ENCODE results near the gene ZNF766.
"Not testable (repeated sequence)": the region's sequence is repeated elsewhere in the genome, so short reads cannot be mapped to it uniquely, and the experiment has no call there.

Gene ZNF766

GRCh38 chr19:52269338-52270261, at the start of gene ZNF766:
Gene ZNF766 (plus strand): TSS chr19:52269587. CDS start chr19:52269614, 27 bp downstream.
- DNase-seq: peak; percentile 91 to 94

GRCh38 chr19:52219611-52220010, 49.8 kb upstream of the ZNF766 start:
- no peak for DNase-seq

- no peak for DNase-seq
Observed at GRCh38 chr19:52221031-52221430, 48.4 kb upstream of the ZNF766 start.

DNA sequence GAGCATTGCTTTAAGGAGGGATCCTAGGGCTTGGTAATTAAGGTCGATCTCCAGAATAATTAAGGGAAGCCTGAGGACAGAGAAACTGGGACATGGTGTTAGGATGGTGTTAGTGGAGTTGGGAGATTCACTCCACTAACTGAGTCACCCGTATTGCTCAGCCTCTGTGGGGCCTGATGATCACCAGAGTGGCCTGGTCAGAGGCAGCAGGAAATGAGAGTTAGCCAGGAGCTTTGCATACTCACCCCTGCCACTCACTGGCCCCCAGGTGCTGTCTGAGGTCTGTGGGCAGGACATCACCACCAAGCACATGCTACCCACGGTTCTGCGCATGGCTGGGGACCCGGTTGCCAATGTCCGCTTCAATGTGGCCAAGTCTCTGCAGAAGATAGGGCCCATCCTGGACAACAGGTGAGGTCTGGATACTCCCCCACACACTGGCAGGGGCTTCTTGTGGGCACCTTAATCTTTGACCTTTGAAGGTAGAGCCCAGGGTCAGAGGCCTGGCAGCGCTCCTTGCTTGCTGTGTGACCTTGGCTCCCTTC, 47.5 kb upstream of the ZNF766 start:
- no peak for DNase-seq

DNA sequence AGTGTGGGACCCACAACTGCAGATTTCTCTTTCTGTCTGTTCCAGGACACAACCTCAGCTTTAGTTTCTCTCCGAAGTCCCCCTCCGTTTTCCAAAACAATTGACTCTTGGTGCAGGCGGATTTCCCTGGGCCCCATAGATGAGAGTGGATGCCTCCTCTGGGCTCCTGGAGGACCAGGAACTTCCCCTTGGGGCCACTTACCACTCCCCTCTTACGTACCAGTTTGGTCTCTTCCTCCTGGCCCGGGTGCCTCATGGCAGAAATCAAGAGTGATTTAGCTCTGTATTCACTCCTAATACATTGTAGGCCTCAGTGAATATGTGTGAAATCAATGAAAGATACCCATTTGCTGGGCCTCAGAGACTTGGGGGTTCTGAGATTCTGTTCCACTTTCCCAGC, 45.2 kb upstream of the ZNF766 start:
- DNase-seq: no peak

DNA sequence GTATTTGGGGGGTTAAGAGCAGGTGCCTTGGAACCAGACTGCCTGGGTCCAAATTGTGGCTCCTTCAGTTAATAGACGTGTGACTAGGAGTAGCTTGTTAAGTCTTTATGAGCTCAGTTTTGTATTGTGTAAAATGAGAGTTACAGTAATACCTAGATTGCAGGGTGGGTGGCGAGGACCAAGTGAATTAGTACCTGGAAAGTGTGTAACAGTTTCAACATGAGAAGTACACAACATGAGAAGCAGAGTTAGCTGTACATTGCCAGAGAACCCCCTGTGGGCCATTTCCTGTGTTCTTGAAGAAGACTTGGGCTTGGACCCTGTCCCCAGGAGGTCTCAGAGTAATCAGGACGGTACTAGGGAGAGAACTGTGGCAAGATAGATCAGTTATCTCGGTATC, 42.7 kb upstream of the ZNF766 start:
- no peak for DNase-seq

DNA sequence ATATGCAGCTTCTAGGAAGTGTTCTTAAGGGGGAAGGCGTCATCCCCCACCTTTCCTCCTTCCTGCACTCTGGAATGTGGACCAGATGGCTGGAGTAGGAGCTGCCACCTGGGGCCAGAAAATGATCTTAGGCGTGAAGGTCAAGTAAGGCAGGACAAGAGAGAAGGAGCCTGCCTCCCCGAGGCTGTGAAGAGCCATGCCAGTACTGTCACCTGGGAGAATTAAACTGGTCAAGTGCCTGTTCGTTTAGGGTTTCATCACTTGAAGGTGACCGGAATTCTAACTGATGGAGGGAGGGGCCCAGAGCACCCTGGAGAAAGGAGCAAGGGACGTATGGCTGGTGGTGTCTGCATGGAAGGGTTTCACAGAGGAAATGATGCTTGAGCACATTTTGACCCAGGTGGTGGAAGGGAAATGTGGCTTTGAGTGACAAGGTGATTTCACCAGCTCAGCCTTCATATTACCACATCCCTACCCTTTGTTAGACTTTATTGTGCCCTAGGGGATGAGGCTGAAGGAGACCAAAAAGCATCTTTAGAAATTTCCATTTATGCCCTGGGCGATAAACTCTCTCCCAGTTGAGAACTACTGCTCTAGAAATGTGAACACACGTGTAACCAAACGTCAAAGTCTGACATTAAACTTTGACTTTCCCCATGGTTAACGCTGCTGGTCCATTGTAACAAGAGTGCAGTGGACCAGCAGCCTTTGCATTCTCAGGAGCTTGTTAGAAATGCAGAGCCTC, 42.0 kb upstream of the ZNF766 start:
- no peak for DNase-seq

DNA sequence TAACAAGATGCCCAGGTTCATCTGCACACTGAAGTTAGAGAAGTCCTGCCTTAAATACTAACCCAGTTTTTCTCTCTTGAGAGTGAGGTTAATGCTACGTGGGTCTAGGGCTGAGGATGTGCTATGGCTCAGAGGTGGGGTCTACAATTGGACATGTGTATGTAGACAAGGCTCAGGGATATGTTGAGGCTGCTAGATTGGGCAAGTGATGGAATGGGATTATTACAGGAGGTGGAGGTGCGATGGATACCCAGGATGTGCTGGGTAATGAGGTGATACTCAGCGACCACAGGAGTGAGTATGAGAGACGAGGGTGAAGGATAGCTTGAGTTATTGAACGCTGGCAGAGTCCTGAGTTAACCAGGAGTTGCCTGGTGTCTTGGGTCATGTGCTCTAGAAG, 41.4 kb upstream of the ZNF766 start:
- DNase-seq: no peak

DNA sequence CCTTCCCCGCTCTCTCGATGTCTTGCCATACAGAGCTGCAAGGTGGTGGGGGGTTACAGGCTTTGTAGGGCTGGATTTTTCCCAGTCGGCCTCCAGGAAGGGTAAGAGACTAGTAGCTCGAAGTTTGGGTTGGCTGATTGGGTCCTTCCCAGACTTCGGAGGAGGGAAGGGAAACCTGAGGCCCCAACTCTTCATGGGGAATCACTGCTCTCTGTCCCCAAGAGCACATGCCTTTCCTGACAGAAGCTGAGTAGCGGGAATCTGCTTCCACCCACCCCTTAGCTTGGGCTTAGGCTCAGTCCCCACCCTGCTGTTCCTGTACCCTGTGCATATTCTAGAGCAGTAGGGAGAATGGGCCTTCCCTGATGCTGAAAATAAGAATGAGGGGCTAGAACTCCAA, 39.9 kb upstream of the ZNF766 start:
- DNase-seq: no peak

DNA sequence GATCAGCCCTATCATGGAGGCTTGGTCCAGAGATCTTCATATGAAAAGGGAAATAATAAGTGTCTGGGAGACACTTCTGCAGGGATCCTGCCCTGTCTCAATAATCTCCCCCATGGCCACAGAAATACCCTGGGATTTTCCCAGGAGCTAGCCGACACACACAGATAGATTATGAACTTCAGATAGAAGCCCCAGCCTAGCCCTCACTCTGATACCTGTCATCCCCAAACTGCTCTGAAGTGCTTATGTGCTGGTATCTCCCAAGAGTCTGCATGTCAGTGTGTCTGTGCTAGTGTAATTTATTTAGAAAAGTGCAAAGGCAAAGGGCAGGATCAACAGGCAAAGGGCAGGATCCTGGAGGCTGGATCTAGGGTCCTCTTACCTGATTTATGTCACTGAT, 38.7 kb upstream of the ZNF766 start:
- DNase-seq: no peak

DNA sequence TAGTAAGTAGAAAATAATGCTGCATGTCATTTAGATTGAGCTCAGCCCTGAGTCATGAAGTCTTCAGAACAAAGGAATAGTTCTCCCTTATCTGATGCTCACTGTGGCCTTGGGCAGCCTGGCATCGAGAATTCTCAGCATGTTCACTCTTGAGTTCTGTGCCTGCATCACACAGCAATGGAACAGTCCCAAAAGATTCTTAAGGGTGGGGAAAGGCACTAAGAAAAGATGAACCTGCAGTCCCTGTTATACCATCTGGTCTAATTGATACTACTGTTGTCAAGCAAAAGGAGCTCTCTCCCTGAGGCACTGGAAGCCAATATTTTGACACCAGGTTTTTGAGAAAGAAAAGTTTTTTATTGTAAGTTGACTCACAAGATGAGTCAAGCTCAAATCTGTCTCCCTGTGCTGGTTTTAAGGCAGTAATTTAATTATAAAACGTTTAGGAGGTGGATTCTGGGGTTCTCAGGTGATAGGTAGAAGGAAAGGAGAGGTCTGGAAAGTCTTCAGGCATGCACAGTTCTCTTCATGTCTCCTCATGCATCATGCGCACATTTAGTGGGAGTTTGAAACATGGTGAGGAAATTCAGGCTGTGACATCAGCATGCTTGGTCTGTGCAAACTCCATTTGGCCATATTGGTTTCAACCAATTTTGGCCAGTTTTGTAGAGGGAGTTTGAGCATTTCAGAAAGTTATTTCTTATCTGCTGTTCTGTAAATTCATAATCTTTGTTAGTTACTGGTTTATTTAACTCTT, 38.1 kb upstream of the ZNF766 start:
- DNase-seq: no peak

- no peak for DNase-seq
Observed at GRCh38 chr19:52234406-52234805, 35.0 kb upstream of the ZNF766 start.

- DNase-seq: no peak
Observed at GRCh38 chr19:52237197-52237596, 32.2 kb upstream of the ZNF766 start.

GRCh38 chr19:52237771-52238400, 31.5 kb upstream of the ZNF766 start:
- peak; percentile 20 to 24 for DNase-seq

DNA sequence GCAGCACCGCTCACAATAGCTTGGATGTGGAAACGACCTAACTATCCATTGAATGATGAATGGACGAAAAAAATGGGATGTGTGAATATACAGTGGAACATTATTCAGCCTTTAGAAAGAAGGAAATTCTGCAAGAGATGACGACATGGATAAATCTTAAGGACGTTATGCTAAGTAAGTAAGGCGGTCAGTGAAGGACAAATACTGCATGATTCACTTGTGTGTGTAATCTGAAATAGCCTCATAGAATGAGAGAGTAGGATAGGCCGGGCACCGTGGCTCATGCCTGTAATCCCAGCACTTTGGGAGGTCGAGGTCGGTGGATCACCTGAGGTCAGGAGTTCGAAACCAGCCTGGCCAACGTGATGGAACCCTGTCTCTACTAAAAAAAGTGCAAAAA, 25.4 kb upstream of the ZNF766 start:
- DNase-seq: no peak

DNA sequence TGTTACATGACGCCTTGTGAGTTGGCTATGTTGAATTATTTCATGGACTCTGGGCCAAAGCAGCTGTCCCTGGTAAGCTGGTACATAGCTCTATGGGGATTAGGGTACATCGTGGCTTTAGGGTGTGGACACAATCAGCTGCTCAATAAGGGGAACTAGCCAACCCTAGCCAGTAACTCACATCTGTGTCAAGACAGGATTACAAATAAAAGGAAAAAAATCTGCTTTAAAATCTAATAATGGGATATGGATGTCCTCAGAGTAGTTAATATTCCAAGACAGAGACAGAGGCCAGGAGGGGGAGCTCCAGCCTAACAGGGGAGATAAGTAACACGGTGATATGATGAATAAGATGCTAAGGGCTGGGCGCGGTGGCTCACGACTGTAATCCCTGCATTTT, 21.1 kb upstream of the ZNF766 start:
- peak in 1 of 2 experiments; percentile 13 for DNase-seq

- DNase-seq: no peak
Observed at GRCh38 chr19:52258426-52258825, 11.0 kb upstream of the ZNF766 start.

DNA sequence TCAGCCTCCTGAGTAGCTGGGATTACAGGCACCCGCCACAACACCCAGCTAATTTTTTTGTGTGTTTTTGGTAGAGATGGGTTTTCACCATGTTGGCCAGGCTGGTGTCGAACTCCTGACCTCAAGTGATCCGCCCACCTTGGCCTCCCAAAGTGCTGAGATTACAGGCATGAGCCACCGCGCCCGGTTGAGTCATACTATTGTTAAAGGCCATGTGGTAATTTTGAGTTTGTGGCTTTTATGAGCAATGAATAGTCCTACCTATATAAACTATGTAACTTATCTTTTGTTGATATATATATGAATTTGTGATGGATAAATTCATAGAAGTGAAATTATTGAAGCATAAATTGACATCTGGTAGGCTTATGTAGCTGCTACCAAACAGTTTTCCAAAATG, 3.8 kb upstream of the ZNF766 start:
- not testable (repeated sequence) for DNase-seq

GRCh38 chr19:52270266-52270885, 989 bp downstream of the ZNF766 start:
- DNase-seq: peak in 1 of 2 experiments; percentile 12

DNA sequence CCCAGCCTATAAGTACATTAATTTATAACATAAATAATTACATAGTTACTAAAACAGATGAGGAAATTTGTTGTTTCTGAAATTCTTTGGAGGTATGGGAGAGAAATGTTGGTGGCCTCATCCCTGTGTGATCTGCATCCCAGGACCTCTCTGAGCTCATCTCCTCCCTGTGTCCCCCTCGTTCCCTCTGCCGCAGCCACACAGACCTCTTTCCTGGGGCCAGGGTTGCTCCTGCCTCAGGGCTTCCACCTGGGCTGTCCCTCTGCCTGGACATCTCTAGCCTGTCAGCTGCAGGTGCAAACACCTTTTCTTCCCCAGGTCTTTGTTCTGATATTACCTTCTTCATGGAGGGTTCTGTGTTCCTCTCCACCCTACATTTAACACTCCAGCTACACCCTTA, 3.9 kb downstream of the ZNF766 start:
- DNase-seq: no peak

DNA sequence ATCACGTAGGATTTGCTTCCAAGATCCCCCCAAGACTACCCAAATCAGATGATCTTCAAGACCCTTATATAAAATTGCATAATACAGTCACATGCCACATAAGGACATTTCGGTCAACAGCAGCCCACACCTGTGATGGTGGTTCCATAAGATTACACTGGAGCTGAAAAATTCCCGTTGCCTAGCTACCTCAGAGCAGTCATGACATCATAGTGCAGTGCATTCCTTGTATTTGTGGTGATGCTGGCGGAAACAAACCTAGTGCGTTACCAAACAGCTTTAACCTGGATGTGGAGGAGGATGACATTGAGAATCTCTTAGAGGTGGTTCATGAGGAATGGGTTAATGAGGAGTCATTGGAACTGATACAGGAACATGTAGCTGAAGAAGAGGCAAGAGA, 4.8 kb downstream of the ZNF766 start:
- DNase-seq: no peak

GRCh38 chr19:52275988-52276387, 6.6 kb downstream of the ZNF766 start:
- DNase-seq: no peak

All from NCI-H2081 (cell line).